NCI-H2171 (cell line): ENCODE data around the gene ELFN1.
"Not testable (repeated sequence)": the region's sequence is repeated elsewhere in the genome, so short reads cannot be mapped to it uniquely, and the experiment has no call there.

Experiments used
- DNase-seq: peaks from one replicate; lab custom pipeline; 2025; lab: John Stamatoyannopoulos, UW

ELFN1 gene

DNA sequence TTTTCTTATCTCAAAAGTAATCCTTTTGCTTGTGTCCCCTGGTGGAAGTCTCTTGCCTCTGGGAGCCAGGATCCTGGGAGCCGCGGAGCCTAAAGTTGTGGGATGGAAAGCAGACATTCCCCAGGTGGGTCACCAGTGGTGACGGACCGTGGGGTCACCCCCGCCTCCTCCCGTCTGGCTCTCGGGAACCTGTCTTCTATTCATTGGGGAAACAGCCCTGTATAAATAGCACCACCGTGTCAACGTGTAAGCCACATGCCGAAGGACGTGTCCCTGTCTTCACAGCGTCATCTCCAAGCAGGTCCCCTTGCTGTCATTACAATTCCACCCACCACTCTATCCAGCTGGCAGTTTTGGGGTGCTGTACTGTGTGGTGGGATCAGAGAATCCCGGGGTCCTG lies 87.5 kb downstream of the ELFN1 start:
- DNase-seq, result no peak

GRCh38 chr7:1758028-1758858 lies 88.2 kb downstream of the ELFN1 start:
- peak; percentile 6 for DNase-seq

DNA sequence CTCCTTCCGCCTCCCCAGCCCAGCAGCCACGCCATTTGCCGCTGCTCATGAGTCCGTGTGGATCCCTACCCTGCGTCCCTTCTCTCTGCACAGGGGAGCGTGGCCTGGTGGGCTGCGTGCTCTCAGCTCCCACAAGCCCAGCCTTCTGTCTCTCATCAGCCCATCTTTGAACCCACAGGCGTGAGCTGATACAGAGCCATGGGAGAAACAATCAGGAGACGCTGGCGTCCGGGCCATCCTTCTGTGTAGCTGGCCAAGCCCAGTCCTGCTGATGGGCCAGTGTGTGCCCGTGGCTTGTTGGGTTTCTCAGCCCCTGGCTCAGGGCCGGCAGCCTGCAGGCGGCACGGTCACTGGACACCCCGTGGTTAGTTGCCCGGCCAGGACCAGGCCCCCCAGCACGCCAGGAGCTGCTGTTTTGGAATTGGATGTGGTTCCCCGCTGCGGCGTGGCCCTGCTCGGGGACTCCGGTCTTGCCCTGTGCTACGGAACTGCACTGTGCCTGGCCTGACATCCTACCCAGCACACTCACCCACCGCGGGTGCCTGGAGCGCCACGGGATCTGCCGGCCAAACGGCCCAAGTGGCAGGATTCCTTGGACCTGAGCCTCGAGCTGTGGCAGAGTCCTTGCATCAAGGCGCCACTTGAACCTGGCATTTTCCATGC lies 88.9 kb downstream of the ELFN1 start:
- no peak for DNase-seq

DNA sequence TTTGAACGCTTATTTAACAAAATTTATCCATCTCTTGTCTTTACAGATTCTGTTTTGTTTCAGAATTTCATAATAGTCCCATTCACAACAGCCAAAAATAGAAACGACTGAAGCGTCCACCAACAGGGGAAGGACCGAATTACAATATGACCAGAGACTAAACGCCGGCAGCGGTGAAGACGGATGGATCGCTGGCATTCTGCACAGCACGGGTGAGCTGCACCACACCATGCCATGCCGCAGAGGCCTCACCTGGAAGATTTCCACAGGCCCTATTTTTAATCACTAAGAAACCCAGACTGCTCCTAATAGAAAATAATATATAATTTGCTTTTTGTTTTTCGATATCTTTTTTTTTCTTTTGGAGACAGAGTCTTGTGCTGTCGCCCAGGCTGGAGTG lies 91.0 kb downstream of the ELFN1 start:
- DNase-seq, result no peak

DNA sequence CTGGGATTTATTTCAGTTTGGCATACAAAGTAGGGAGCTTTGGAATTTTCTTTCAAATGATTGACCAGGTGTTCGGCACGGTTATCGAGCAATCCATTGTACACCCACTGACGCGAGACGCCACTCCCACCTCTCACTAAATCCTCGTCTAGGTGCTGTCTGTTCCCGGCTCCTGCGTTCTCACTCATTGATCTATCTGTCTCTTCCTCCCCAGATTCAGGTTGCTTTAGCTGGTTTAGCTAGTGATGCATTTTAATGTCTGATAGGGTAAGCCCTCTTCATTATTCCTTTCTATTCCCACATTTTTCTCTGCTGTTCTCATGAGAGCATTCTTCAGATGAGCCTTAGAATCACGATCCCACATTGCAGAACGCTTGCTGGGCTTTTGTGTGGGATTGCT lies 91.7 kb downstream of the ELFN1 start:
- DNase-seq, result no peak

GRCh38 chr7:1762238-1762945 lies 92.3 kb downstream of the ELFN1 start:
- DNase-seq, result no peak

DNA sequence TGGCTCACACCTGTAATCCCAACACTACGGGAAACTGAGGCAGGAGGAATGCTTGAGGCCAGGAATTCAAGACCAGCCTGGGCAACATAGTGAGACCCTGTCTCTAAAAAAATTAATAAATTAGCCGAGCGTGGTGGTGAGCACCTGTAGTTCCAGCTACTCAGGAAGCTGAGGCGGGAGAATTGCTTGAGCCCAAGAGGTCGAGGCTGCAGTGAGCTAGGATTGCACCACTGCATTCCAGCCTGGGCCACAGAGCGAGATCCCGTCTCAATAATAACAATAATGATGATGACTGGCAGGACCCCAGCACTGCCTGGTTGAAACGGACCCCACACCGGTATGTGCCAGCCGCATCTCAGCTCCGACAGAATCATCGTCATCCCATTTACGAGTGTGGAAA lies 93.0 kb downstream of the ELFN1 start:
- DNase-seq, result no peak

- DNase-seq, result not testable (repeated sequence)
These were observed 93.8 kb downstream of the ELFN1 start for GRCh38 chr7:1763911-1764310.

GRCh38 chr7:1765336-1765735 lies 95.3 kb downstream of the ELFN1 start:
- DNase-seq, result no peak

- DNase-seq, result no peak
These were observed 97.4 kb downstream of the ELFN1 start for GRCh38 chr7:1767524-1767923.

- no peak for DNase-seq
These were observed 98.8 kb downstream of the ELFN1 start for GRCh38 chr7:1768832-1769231.

- no peak for DNase-seq
These were observed 99.5 kb downstream of the ELFN1 start for GRCh38 chr7:1769286-1770200.

- DNase-seq, result no peak
These were observed 100.3 kb downstream of the ELFN1 start for GRCh38 chr7:1770331-1770730.

GRCh38 chr7:1775389-1775788 lies 105.3 kb downstream of the ELFN1 start:
- no peak for DNase-seq

- DNase-seq, result no peak
These were observed 107.0 kb downstream of the ELFN1 start for GRCh38 chr7:1777122-1777521.

- DNase-seq, result no peak
These were observed 109.4 kb downstream of the ELFN1 start for GRCh38 chr7:1779445-1779844.

- no peak for DNase-seq
These were observed 111.3 kb downstream of the ELFN1 start for GRCh38 chr7:1781369-1781768.

DNA sequence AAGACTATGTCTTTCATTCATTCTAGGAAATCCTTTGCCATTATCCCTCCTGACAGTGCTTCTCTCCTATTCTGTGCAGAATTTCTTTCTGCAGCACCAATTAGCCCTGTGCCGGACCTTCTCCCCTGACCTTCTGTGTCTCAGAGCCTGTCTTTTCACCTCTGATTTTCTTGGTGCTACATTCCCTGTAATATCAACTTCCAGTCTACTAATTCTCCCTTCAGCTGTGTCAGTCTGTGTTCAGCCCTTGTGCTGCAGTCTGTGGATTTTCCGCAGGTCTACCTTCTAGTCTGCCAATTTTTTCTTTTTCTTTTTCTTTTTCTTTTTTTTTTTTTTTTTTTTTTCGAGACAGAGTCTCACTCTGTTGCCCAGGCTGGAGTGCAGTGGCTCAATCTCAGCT lies 115.8 kb downstream of the ELFN1 start:
- no peak for DNase-seq

GRCh38 chr7:1787241-1787640 lies 117.2 kb downstream of the ELFN1 start:
- DNase-seq, result no peak

DNA sequence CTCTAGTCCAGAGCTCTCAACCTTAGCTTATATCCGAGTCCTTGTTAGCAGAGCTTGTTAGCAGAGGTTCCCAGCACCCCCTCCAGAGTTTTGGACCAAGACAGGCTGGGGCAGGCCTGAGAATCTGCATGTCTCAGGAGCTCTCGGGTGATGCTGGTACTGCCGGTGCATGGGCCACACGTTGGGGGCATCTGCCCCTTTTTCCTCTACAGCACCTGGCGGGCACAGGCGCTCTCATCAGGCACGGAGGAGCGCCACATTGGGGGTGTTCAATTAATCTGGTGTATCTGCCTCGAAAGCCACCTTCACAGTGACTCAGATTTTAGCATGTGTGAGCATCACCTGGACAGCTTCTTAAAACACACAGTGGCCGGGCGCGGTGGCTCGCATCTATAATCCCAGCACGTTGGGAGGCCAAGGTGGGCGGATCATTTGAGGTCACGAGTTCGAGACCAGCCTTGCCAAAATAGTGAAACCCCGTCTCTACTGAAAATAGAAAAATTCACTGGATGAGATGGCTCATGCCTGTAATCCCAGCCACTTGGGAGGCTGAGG lies 117.7 kb downstream of the ELFN1 start:
- no peak for DNase-seq

- no peak for DNase-seq
These were observed 124.9 kb downstream of the ELFN1 start for GRCh38 chr7:1794888-1795542.
